Naive thymus-derived CD4-positive, alpha-beta T cell (primary cell): ENCODE measurements around the gene B9D2. TPM values are rescaled to one million over a fixed set of nuclear protein-coding genes. Genes with fewer than 3 reads are reported as not detected.
A peak's percentile ranks its signal among the peaks of the same experiment; 100 is the strongest.

Experiments
- ATAC-seq: fragments of 150-1000 bp; cut with Tn5 transposase; 2 replicates; pipeline ENCODE4 v1.10.0; 2021; ENCODE audit warnings: mild to moderate bottlenecking, moderate library complexity
- CTCF ChIA-PET: fragments of 350-600 bp; sonication (Branson Sonifier 250); formaldehyde crosslinking; loops from one replicate; lab custom pipeline; 2021; ENCODE audit warnings: antibody characterized with exemption; lab: Charles Lee
- POLR2A ChIA-PET: fragments of 350-600 bp; sonication (Branson Sonifier 250); formaldehyde crosslinking; loops from one replicate; lab custom pipeline; 2021; ENCODE audit warnings: antibody characterized with exemption, inconsistent platforms; lab: Charles Lee
- DNase-seq, 9 donors: peaks; one replicate each; pipeline versions ENCODE4 v3.0.0 to v3.0.0-alpha.2; 2020 to 2022; ENCODE audit warnings: mixed read lengths in 1 of 9
- H3K27ac ChIP-seq: one replicate; pipeline ENCODE4 v1.7.0; 2013; ENCODE audit warnings: mild to moderate bottlenecking, low read depth, low read length, moderate library complexity
- H3K27me3 ChIP-seq, 2 donors: one replicate each; pipeline ENCODE4 v1.7.0; 2013; ENCODE audit warnings: low read length in 2 of 2, mild to moderate bottlenecking in 2 of 2, moderate library complexity in 2 of 2; ENCODE audit not compliant: control insufficient read depth in 2 of 2, insufficient read depth in 2 of 2
- H3K36me3 ChIP-seq, 3 experiments: 1 replicate in 2 of 3; 2 replicates in 1 of 3; pipeline ENCODE4 v1.7.0; 2013; ENCODE audit warnings: low read length in 3 of 3, mild to moderate bottlenecking in 3 of 3, moderate library complexity in 1 of 3; ENCODE audit not compliant: insufficient read depth in 3 of 3, control insufficient read depth in 2 of 3
- H3K4me1 ChIP-seq, 2 donors: one replicate each; pipeline ENCODE4 v1.7.0; 2013; ENCODE audit warnings: low read length in 2 of 2, mild to moderate bottlenecking in 2 of 2, moderate library complexity in 1 of 2; ENCODE audit not compliant: control insufficient read depth in 2 of 2, insufficient read depth in 2 of 2
- H3K4me3 ChIP-seq: 2 replicates; pipeline ENCODE4 v1.7.0; 2013; ENCODE audit warnings: mild to moderate bottlenecking, low read length
- H3K9me3 ChIP-seq, 3 experiments: 1 replicate in 2 of 3; 2 replicates in 1 of 3; pipeline ENCODE4 v1.7.0; 2013; ENCODE audit warnings: low read length in 3 of 3; ENCODE audit not compliant: control insufficient read depth in 2 of 3
- H3K27ac Mint-ChIP-seq, 9 donors: one replicate each; pipeline ENCODE4 v1.8.0; 2020 to 2022; ENCODE audit warnings: mixed read lengths in 9 of 9, mild to moderate bottlenecking in 8 of 9, moderate library complexity in 5 of 9, inconsistent platforms in 2 of 9
- H3K27me3 Mint-ChIP-seq, 5 donors: one replicate each; pipeline ENCODE4 v1.8.0; 2021 to 2022; ENCODE audit warnings: mixed read lengths in 5 of 5, mild to moderate bottlenecking in 1 of 5
- H3K36me3 Mint-ChIP-seq, 5 donors: one replicate each; pipeline ENCODE4 v1.8.0; 2020 to 2022; ENCODE audit warnings: mixed read lengths in 5 of 5, mild to moderate bottlenecking in 3 of 5, inconsistent platforms in 1 of 5
- H3K4me1 Mint-ChIP-seq, 7 donors: one replicate each; pipeline ENCODE4 v1.8.0; 2020 to 2022; ENCODE audit warnings: mixed read lengths in 7 of 7, mild to moderate bottlenecking in 3 of 7, inconsistent platforms in 1 of 7
- H3K4me3 Mint-ChIP-seq, 10 donors: one replicate each; pipeline ENCODE4 v1.8.0; 2020 to 2022; ENCODE audit warnings: mild to moderate bottlenecking in 10 of 10, mixed read lengths in 10 of 10, moderate library complexity in 6 of 10, inconsistent platforms in 2 of 10
- H3K9me3 Mint-ChIP-seq, 11 donors: one replicate each; pipeline ENCODE4 v1.8.0; 2020 to 2022; ENCODE audit warnings: mixed read lengths in 11 of 11, mild to moderate bottlenecking in 4 of 11, inconsistent platforms in 1 of 11, moderate library complexity in 1 of 11
- intact Hi-C, 2 donors: fragments of 100-400 bp; cut with micrococcal nuclease; formaldehyde crosslinking; loops; one replicate each; pipeline ENCODE4 v1.15.1; 2023
- polyA plus RNA-seq, 2 donors: library from polyadenylated mRNA; unstranded; fragments of 300-500 nt; fragmentation: Illumina TruSeq; gene quantifications; one replicate each; pipeline ENCODE4 v1.2.3, GENCODE V29; 2021
- total RNA-seq, 6 experiments: library from RNA in 5 of 6; stranded (reverse) in 5 of 6; gene quantifications; 1 replicate in 5 of 6; 2 replicates in 1 of 6; pipeline ENCODE4 v1.2.3 and lab custom pipeline; 2021 to 2026

The B9D2 gene
- total and polyA plus RNA-seq, 7 experiments from 2014 or later = 11.6 to 38.9 (median 18.0) TPM

DNA sequence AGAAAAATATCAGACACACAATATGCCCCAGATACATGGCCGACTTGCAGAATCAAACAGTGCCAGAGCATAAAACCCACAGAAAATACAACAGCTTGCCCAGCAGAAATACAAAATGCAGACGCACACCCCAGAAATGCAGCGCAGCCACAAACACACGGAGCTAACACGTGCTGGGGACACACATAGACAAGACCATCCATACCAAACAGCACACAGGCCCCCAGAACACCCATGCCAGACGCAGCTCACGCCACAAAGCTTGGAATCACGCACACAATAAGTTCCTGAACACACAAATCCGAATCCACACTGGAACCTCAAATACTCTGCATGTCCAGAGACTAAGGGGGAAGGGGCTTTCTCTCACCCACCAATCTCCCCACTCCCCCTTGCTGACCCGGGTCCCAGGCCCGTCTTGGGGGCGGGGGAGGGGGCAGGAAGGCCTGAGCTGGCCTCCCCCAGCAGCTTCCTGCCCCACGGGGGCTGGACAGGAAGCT lies 36.8 kb downstream of the B9D2 start:
- ATAC-seq (no peak), DNase-seq (peak in 3 of 9 donors; percentile 24 to 31 (median 31))
- no peaks in the 10 kb centered on the region for H3K27me3 ChIP-seq
- no peaks in the 10 kb centered on the region for H3K9me3 ChIP-seq
- intact Hi-C loops = loop anchor here (1.0 to 2.0 kb wide), 2 partner anchors 17 to 18 kb away; partner anchors contain the start of gene CCDC97 (in 1 of the 2)
- ChIA-PET POLR2A (interaction anchor here (0.6 to 6.4 kb wide), 16 partner anchors 11 to 664 kb away, joined by 3 to 51 read pairs (median 5); partner anchors contain the start of genes B9D2, CCDC97, HNRNPUL1 and TGFB1), CTCF (interaction anchor here (0.7 to 1.5 kb wide), 5 partner anchors 19 to 122 kb away, joined by 3 to 9 read pairs (median 4); no protein-coding TSS in a partner anchor)
- Mint-ChIP-seq H3K4me3 (peak overlapping the region; percentile 63 to 86 (median 82)), H3K27ac (peak overlapping the region; percentile 82 to 99 (median 94)), H3K27me3 (no peaks in the 10 kb centered on the region), H3K36me3 (peaks cover 13 to 44% (median 22%) of the 10 kb centered on the region in 5 donors), H3K9me3 (peaks cover 0 to 6% (median 0%) of the 10 kb centered on the region in 11 donors), H3K4me1 (peaks cover 58 to 76% (median 64%) of the 10 kb centered on the region in 7 donors)
- H3K4me3 ChIP-seq = peak overlapping the region; percentile 42
- H3K4me1 ChIP-seq = peaks cover 36 to 53% of the 10 kb centered on the region in 2 donors
- H3K27ac ChIP-seq = peak overlapping the region; percentile 85
- peaks cover 0 to 50% (median 22%) of the 10 kb centered on the region in 3 experiments for H3K36me3 ChIP-seq

- ATAC-seq = peak; percentile 1
- H3K27ac Mint-ChIP-seq = peak overlapping the region; percentile 82 to 99 (median 94)
Observed at GRCh38 chr19:41325947-41326706, 37.8 kb downstream of the B9D2 start.

GRCh38 chr19:41325640-41325946 lies 38.4 kb downstream of the B9D2 start:
- peaks cover 35 to 39% of the 10 kb centered on the region in 2 donors for H3K4me1 ChIP-seq
- no peak for DNase-seq
- no peak overlapping the region for H3K4me3 Mint-ChIP-seq

More at GRCh38 chr19:41325947-41326706, 37.8 kb downstream of the B9D2 start:
- peak in 5 of 9 donors; percentile 30 to 46 (median 35) for DNase-seq
- ChIA-PET POLR2A (interaction anchor here (1.3 to 6.4 kb wide), 4 partner anchors 16 to 32 kb away, joined by 3 to 51 read pairs (median 24); partner anchors contain the start of genes CCDC97 and TGFB1), CTCF (interaction anchor here (0.7 kb wide), 2 partner anchors 18 to 123 kb away, joined by 3 read pairs; no protein-coding TSS in a partner anchor)
- no peak overlapping the region for H3K4me3 ChIP-seq
- peaks cover 4 to 50% (median 15%) of the 10 kb centered on the region in 3 experiments for H3K36me3 ChIP-seq
- intact Hi-C loops = loop anchor here in 1 of 2 donors (2.0 kb wide), 1 partner anchor 17 kb away; no protein-coding TSS in a partner anchor
- no peaks in the 10 kb centered on the region for H3K27me3 Mint-ChIP-seq
- H3K4me3 Mint-ChIP-seq = peak overlapping the region; percentile 63 to 86 (median 82)
- H3K36me3 Mint-ChIP-seq = peaks cover 4 to 36% (median 12%) of the 10 kb centered on the region in 5 donors
- peaks cover 48 to 66% (median 57%) of the 10 kb centered on the region in 7 donors for H3K4me1 Mint-ChIP-seq
- H3K27me3 ChIP-seq = no peaks in the 10 kb centered on the region
- peaks cover 0 to 3% (median 0%) of the 10 kb centered on the region in 11 donors for H3K9me3 Mint-ChIP-seq
- H3K27ac ChIP-seq = peak overlapping the region; percentile 85
- no peaks in the 10 kb centered on the region for H3K9me3 ChIP-seq
- peaks cover 36 to 43% of the 10 kb centered on the region in 2 donors for H3K4me1 ChIP-seq

GRCh38 chr19:41324921-41325639 lies 38.9 kb downstream of the B9D2 start:
- ChIA-PET CTCF (interaction anchor here (0.6 kb wide), 2 partner anchors 242 to 889 kb away, joined by 3 to 5 read pairs; no protein-coding TSS in a partner anchor), POLR2A (interaction anchor here (0.6 to 6.4 kb wide), 4 partner anchors 7 to 27 kb away, joined by 3 to 51 read pairs (median 4); partner anchors contain the start of genes CCDC97 and TGFB1)
- no peak for DNase-seq
- Histone ChIP-seq H3K36me3 (peaks cover 8 to 51% (median 14%) of the 10 kb centered on the region in 3 experiments), H3K4me1 (peaks cover 32 to 34% of the 10 kb centered on the region in 2 donors), H3K27ac (peak overlapping the region; percentile 85), H3K27me3 (no peaks in the 10 kb centered on the region), H3K9me3 (no peaks in the 10 kb centered on the region), H3K4me3 (no peak overlapping the region)
- Mint-ChIP-seq H3K27me3 (no peaks in the 10 kb centered on the region), H3K4me1 (peaks cover 42 to 58% (median 50%) of the 10 kb centered on the region in 7 donors), H3K9me3 (peaks cover 0 to 3% (median 0%) of the 10 kb centered on the region in 11 donors), H3K36me3 (peaks cover 0 to 32% (median 7%) of the 10 kb centered on the region in 5 donors), H3K4me3 (peak overlapping the region in 9 of 10 donors; percentile 6 to 62 (median 44)), H3K27ac (peak overlapping the region; percentile 74 to 96 (median 88))
- no peak for ATAC-seq
- intact Hi-C loops = no loop called here

More at GRCh38 chr19:41325640-41325946, 38.4 kb downstream of the B9D2 start:
- CTCF ChIA-PET = interaction anchor here (0.6 kb wide), 1 partner anchor 890 kb away, joined by 3 read pairs; no protein-coding TSS in a partner anchor
- Histone ChIP-seq H3K36me3 (peaks cover 9 to 51% (median 13%) of the 10 kb centered on the region in 3 experiments), H3K27ac (peak overlapping the region; percentile 85), H3K9me3 (no peaks in the 10 kb centered on the region), H3K27me3 (no peaks in the 10 kb centered on the region), H3K4me3 (no peak overlapping the region)
- POLR2A ChIA-PET = interaction anchor here (1.2 to 6.4 kb wide), 3 partner anchors 15 to 27 kb away, joined by 3 to 51 read pairs (median 4); partner anchors contain the start of genes CCDC97 and TGFB1
- Mint-ChIP-seq H3K9me3 (peaks cover 0 to 3% (median 0%) of the 10 kb centered on the region in 11 donors), H3K27ac (peak overlapping the region in 7 of 9 donors; percentile 59 to 93 (median 85)), H3K4me1 (peaks cover 46 to 63% (median 54%) of the 10 kb centered on the region in 7 donors), H3K27me3 (no peaks in the 10 kb centered on the region), H3K36me3 (peaks cover 3 to 35% (median 11%) of the 10 kb centered on the region in 5 donors)
- ATAC-seq = no peak
- intact Hi-C loops = no loop called here

- H3K9me3 ChIP-seq = no peaks in the 10 kb centered on the region
- peaks cover 42 to 58% (median 50%) of the 10 kb centered on the region in 7 donors for H3K4me1 Mint-ChIP-seq
- H3K27me3 Mint-ChIP-seq = no peaks in the 10 kb centered on the region
- peaks cover 0 to 3% (median 0%) of the 10 kb centered on the region in 11 donors for H3K9me3 Mint-ChIP-seq
- H3K27ac Mint-ChIP-seq = peak overlapping the region; percentile 74 to 96 (median 88)
- intact Hi-C loops = no loop called here
- no peak for ATAC-seq
- H3K4me3 ChIP-seq = no peak overlapping the region
- no peaks in the 10 kb centered on the region for H3K27me3 ChIP-seq
- ChIA-PET CTCF (interaction anchor here (0.6 kb wide), 1 partner anchor 241 kb away, joined by 5 read pairs; no protein-coding TSS in a partner anchor), POLR2A (interaction anchor here (0.5 to 6.4 kb wide), 5 partner anchors 8 to 28 kb away, joined by 3 to 51 read pairs (median 4); partner anchors contain the start of gene TGFB1)
- H3K4me1 ChIP-seq = peaks cover 32 to 33% of the 10 kb centered on the region in 2 donors
- peak overlapping the region in 1 of 10 donors; percentile 53 for H3K4me3 Mint-ChIP-seq
- H3K36me3 Mint-ChIP-seq = peaks cover 0 to 32% (median 7%) of the 10 kb centered on the region in 5 donors
- no peak for DNase-seq
- H3K27ac ChIP-seq = peak overlapping the region; percentile 28
- peaks cover 6 to 57% (median 14%) of the 10 kb centered on the region in 3 experiments for H3K36me3 ChIP-seq
Observed at GRCh38 chr19:41324231-41324702, 39.7 kb downstream of the B9D2 start.
